Hypothalamus (tissue), 51 donors: ENCODE results near the gene DYRK1B.

Experiments
- DNase-seq, 51 donors: peaks; one replicate each; lab custom pipeline; 2025; lab: John Stamatoyannopoulos, UW

DYRK1B gene

GRCh38 chr19:39832341-39833083 is 1.4 kb downstream of the DYRK1B start:
- DNase-seq = no peak

DNA sequence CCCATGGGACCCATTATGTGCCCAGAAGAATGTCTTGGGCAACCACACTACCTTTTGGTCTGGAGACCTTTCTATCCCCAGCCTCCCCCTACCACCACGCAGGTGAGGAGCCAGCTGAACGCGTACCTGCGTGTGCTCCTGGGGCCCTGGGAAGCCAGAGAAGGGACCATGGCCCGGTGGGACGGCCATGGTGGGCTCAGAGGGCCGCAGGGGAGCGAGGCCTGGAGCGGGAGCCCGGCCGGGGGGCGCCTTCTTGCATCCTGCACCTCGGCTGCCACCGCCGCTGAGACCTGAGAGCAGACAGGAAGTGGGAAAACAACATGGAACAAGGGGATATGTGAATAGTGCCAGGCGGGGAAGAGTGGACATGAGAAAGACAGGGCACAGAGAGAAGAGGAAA is 2.3 kb downstream of the DYRK1B start:
- no peak for DNase-seq

DNA sequence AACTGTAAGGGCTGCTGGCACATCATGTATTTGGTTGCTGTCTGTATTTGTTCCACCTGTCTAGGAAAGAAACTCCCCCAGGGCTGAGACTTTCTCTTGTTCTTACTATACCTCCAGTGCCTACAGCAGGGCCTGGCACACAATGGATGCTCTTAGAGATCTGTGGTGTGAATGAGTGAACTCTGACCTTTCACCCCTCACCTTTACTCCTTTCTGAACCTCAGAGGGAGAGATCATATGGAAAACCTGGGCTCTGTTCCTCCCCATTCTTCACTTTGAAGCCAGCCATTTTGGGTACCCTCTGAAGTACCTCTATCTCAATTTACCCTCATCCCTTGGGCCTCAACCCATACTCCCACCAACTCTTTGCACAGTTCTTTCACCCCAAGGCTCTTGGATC is 3.1 kb downstream of the DYRK1B start:
- DNase-seq = no peak

DNA sequence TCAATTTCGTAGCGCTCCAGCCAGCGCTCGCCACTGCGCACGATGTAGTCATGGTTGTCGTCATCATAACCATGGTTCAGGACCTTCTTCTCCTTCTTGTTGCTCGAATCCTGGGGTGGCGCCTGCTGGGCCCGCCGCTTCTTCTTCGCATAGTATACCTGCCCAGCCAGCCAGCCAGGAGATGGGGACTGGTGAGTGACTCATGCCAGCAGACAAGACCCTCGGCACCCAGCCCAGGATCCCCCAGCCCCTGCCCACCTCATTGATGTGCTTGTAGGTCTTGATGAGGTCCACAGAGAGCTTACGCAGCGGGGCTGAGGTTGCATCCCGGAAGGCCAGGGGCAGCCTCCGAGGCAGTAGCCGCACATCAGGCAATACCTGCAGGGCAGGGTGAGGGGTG is 3.6 kb downstream of the DYRK1B start:
- DNase-seq = no peak

DNA sequence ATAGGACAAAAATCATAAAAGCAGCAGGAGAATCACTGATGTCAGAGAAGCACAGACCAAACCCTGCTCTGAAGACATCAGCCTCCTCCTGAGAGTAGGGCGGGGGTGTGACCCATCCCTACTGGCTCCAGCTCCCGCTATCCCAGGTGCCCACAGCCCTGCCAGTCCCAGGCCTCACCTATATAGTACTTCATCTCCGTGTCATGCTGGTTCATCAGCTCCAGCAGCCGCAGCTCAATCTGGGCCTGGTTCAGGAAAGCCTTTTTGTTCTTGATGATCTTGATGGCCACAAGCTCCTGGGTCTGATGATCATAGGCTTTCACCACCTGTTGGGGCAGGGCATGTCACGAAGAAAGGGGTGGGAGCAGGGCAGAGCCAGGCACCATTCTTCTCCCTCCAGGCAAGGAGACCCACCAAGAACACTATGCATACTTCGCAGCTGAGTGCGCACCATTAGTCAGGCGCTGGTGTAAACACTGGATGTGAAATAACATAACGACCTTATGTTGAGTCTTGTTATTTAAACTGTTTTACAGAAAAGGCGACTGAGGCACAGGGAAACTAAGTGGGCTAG is 4.2 kb downstream of the DYRK1B start:
- DNase-seq = no peak

- no peak for DNase-seq
Observed at GRCh38 chr19:39828654-39829032, 5.3 kb downstream of the DYRK1B start.

GRCh38 chr19:39828015-39828653 is 5.8 kb downstream of the DYRK1B start:
- DNase-seq = no peak

GRCh38 chr19:39827216-39827615 is 6.7 kb downstream of the DYRK1B start:
- DNase-seq = no peak

GRCh38 chr19:39826311-39826945 is 7.5 kb downstream of the DYRK1B start:
- DNase-seq = no peak

GRCh38 chr19:39825531-39826076 is 8.4 kb downstream of the DYRK1B start:
- DNase-seq = no peak

DNA sequence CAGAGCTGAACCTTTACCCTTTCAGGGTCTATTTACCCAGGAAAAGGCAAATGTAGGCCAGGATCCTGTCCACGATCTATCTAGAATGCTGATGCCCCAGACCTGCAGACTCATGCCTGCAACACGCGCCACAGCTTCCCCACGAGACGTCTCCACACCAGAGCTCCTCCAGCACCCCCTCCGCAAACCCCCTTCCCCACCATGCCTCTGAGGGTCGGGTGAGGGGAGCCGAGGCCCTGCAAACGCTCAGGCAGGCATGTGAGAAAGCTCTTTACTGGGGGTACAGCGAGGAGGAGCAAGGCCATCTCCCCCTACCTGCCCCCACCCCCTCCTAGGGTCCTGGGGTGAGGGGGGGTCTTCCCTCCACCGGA is 8.9 kb downstream of the DYRK1B start:
- DNase-seq = no peak

DNA sequence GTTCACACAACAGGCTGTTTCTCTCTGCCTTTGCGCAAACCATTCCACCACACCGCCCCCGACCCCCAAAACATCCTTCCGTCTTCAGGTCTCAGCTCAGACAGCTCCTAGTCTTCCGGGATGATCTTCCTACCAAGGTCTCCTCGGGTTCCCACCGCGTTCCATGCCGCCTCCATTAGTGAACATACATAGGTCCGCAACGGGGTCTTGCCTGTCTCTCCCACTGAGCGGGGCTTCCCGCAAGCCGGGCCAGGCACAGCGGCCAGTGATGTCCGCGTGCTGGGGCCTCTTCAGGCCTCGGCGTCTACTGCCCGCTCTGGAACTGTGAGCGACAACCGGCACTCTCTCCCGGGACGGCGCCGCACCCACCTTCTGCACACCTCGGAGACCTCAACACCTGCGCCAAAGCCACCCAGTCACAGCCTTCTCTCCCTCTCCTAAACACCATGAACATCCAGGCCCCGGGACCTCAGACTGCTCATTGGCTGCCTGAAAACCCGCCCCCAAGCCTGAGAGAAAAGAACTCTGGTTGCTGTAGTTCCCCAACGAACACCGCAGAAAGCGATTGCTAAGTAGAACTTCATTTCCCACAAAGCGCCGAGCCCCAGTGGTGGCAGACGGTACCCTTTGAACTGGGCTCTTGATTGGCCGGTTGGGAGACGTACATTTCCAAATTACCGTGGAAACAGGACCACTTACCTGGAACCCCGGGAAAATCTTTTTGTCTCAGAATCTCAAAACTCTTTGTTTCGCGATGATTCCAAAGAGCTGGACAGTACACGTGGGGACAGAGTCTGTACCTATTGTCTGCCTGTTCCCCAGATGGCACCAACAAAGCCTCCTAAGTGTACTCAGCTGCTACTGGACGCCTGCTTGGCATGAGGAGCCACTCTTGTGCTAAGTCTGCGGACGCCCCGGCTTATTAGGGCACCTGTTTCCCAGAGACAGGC is 9.5 kb downstream of the DYRK1B start:
- peak; percentile 18 to 98 (median 88) for DNase-seq

GRCh38 chr19:39823686-39824085 is 10.3 kb downstream of the DYRK1B start:
- no peak for DNase-seq

- DNase-seq = no peak
Observed at GRCh38 chr19:39820696-39821095, 13.3 kb downstream of the DYRK1B start.

GRCh38 chr19:39819786-39820185 is 14.2 kb downstream of the DYRK1B start:
- DNase-seq = no peak

DNA sequence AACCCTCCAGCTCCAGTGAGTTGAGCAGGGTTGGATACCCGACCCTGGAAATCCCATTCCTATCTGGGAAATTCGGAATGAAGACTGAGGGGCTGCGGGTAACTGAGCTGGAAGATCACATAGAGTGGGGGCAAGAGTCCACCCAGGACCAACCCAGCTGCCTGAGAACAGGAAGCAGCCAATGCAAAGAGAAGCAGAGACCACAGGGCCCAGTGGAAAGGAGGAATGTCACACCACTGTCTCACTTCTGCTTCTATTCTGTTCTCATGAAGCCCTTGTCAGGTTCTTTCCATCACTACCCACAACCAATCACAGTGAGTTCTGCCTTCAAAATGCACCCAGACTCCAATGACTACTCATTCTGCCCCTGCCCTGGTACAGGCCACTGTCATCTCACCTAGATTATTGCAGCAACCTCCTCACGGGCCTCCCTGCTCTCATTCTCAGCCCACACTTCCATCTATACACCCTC is 15.3 kb downstream of the DYRK1B start:
- no peak for DNase-seq

- DNase-seq = no peak
Observed at GRCh38 chr19:39817888-39818561, 15.9 kb downstream of the DYRK1B start.

GRCh38 chr19:39816287-39817048 is 17.5 kb downstream of the DYRK1B start:
- no peak for DNase-seq

GRCh38 chr19:39814595-39814994 is 19.4 kb downstream of the DYRK1B start:
- no peak for DNase-seq
